SK-N-SH (cell line): Measurements from ENCODE around the gene KRTAP21-2.

ENCODE experiments used
- CHD2 ChIP-seq: fragments of 150-350 bp; IDR thresholded peaks from 2 replicates; pipeline ENCODE4 v1.6.1; 2018; ENCODE audit warnings: low read length; ENCODE audit not compliant: partially characterized antibody
- EP300 ChIP-seq, 2 experiments: IDR thresholded peaks; 2 replicates each; pipeline versions ENCODE4 v1.4.0 to v1.6.1; 2012; ENCODE audit warnings: borderline replicate concordance in 1 of 2, low read depth in 1 of 2, low read length in 1 of 2
- EZH2phosphoT487 ChIP-seq: fragments of 200-600 bp; sonication (generic); IDR thresholded peaks from 2 replicates; pipeline ENCODE4 v1.6.1; 2017; ENCODE audit warnings: low read depth, mixed run types, mild to moderate bottlenecking, antibody characterized with exemption, moderate library complexity, borderline replicate concordance
- FOXM1 ChIP-seq: IDR thresholded peaks from 2 replicates; pipeline ENCODE4 v1.4.0; 2012; ENCODE audit warnings: low read depth, mild to moderate bottlenecking
- JUND ChIP-seq: IDR thresholded peaks from 2 replicates; pipeline ENCODE4 v1.4.0; 2012
- MEF2A ChIP-seq: IDR thresholded peaks from 2 replicates; pipeline ENCODE4 v1.4.0; 2012; ENCODE audit warnings: low read depth, borderline replicate concordance
- NRF1 ChIP-seq: IDR thresholded peaks from 2 replicates; pipeline ENCODE4 v1.6.1; 2012; ENCODE audit warnings: low read depth, mild to moderate bottlenecking, low read length
- RAD21 ChIP-seq: IDR thresholded peaks from 2 replicates; pipeline ENCODE4 v1.6.1; 2012; ENCODE audit warnings: mild to moderate bottlenecking, low read length
- RFX5 ChIP-seq: IDR thresholded peaks from 2 replicates; pipeline ENCODE4 v1.6.1; 2012; ENCODE audit warnings: mild to moderate bottlenecking, improper control_type of control experiment, low read length
- TCF12 ChIP-seq: IDR thresholded peaks from 2 replicates; pipeline ENCODE4 v1.4.0; 2012
- TF ChIP-seq, protein P1 (sequence below): IDR thresholded peaks from 2 replicates; pipeline ENCODE4 v1.6.1; 2012; ENCODE audit warnings: mild to moderate bottlenecking, low read depth, low read length, moderate library complexity
- TF ChIP-seq, protein P2 (sequence below): fragments of 200-600 bp; sonication (generic); IDR thresholded peaks from 2 replicates; pipeline ENCODE4 v1.6.1; 2017; ENCODE audit warnings: antibody characterized with exemption, mild to moderate bottlenecking, moderate library complexity
- TF ChIP-seq, protein P3 (sequence below): IDR thresholded peaks from 2 replicates; pipeline ENCODE4 v1.4.0; 2012; ENCODE audit warnings: low read depth

- TF ChIP-seq, protein P1, sequence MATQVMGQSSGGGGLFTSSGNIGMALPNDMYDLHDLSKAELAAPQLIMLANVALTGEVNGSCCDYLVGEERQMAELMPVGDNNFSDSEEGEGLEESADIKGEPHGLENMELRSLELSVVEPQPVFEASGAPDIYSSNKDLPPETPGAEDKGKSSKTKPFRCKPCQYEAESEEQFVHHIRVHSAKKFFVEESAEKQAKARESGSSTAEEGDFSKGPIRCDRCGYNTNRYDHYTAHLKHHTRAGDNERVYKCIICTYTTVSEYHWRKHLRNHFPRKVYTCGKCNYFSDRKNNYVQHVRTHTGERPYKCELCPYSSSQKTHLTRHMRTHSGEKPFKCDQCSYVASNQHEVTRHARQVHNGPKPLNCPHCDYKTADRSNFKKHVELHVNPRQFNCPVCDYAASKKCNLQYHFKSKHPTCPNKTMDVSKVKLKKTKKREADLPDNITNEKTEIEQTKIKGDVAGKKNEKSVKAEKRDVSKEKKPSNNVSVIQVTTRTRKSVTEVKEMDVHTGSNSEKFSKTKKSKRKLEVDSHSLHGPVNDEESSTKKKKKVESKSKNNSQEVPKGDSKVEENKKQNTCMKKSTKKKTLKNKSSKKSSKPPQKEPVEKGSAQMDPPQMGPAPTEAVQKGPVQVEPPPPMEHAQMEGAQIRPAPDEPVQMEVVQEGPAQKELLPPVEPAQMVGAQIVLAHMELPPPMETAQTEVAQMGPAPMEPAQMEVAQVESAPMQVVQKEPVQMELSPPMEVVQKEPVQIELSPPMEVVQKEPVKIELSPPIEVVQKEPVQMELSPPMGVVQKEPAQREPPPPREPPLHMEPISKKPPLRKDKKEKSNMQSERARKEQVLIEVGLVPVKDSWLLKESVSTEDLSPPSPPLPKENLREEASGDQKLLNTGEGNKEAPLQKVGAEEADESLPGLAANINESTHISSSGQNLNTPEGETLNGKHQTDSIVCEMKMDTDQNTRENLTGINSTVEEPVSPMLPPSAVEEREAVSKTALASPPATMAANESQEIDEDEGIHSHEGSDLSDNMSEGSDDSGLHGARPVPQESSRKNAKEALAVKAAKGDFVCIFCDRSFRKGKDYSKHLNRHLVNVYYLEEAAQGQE = no peak
- TF ChIP-seq MEF2A (no peak), EZH2phosphoT487 (no peak), EP300 (IDR thresholded peaks at IDR 0.05; ENCODE audit: borderline replicate concordance in 1 of 2, low read depth in 1 of 2, low read length in 1 of 2) (no peak), FOXM1 (no peak), NRF1 (no peak), RFX5 (no peak), CHD2 (no peak), JUND (no peak), RAD21 (no peak), TCF12 (no peak)
- TF ChIP-seq, protein P2, sequence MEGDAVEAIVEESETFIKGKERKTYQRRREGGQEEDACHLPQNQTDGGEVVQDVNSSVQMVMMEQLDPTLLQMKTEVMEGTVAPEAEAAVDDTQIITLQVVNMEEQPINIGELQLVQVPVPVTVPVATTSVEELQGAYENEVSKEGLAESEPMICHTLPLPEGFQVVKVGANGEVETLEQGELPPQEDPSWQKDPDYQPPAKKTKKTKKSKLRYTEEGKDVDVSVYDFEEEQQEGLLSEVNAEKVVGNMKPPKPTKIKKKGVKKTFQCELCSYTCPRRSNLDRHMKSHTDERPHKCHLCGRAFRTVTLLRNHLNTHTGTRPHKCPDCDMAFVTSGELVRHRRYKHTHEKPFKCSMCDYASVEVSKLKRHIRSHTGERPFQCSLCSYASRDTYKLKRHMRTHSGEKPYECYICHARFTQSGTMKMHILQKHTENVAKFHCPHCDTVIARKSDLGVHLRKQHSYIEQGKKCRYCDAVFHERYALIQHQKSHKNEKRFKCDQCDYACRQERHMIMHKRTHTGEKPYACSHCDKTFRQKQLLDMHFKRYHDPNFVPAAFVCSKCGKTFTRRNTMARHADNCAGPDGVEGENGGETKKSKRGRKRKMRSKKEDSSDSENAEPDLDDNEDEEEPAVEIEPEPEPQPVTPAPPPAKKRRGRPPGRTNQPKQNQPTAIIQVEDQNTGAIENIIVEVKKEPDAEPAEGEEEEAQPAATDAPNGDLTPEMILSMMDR = no peak
- TF ChIP-seq, protein P3, sequence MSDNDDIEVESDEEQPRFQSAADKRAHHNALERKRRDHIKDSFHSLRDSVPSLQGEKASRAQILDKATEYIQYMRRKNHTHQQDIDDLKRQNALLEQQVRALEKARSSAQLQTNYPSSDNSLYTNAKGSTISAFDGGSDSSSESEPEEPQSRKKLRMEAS = no peak
These were observed 32.1 kb downstream of the KRTAP21-2 start for GRCh38 chr21:30714946-30715345.
